MCF 10A (cell line): ENCODE data around the gene CABLES2. TPM values are rescaled to one million over a fixed set of nuclear protein-coding genes. Genes with fewer than 3 reads are reported as not detected.

ENCODE experiments used
- BruUV-seq: library from RNA; stranded (reverse); fragments of 400-500 nt; replicated peaks from 2 replicates; lab custom pipeline; 2021; lab: Mats Ljungman, UMichigan
- CTCF ChIA-PET: fragments of 300-600 bp; sonication (Branson Sonifier 250); formaldehyde crosslinking; extraction: SDS; loops from one replicate; lab custom pipeline; 2021; ENCODE audit warnings: antibody characterized with exemption, inconsistent platforms; lab: Yijun Ruan, JAX
- POLR2A ChIA-PET: fragments of 300-600, 350-650 bp; sonication (Branson Sonifier 250); formaldehyde crosslinking; extraction: SDS; loops from one replicate; lab custom pipeline; 2020; ENCODE audit warnings: antibody characterized with exemption, inconsistent platforms; lab: Yijun Ruan, JAX
- DNase-seq: peaks from one replicate; pipeline ENCODE4 v3.0.0-alpha.2; 2018; ENCODE audit not compliant: unreplicated experiment
- H3K27ac Mint-ChIP-seq: one replicate; pipeline ENCODE4 v1.8.0; 2022; ENCODE audit warnings: mild to moderate bottlenecking, low read depth, mixed read lengths; ENCODE audit not compliant: unreplicated experiment
- H3K27me3 Mint-ChIP-seq: one replicate; pipeline ENCODE4 v1.8.0; 2022; ENCODE audit warnings: mixed read lengths; ENCODE audit not compliant: insufficient read depth, unreplicated experiment
- H3K36me3 Mint-ChIP-seq: one replicate; pipeline ENCODE4 v1.8.0; 2022; ENCODE audit warnings: mild to moderate bottlenecking, moderate library complexity, mixed read lengths; ENCODE audit not compliant: insufficient read depth, unreplicated experiment
- H3K4me1 Mint-ChIP-seq: one replicate; pipeline ENCODE4 v1.8.0; 2022; ENCODE audit warnings: mixed read lengths; ENCODE audit not compliant: insufficient read depth, unreplicated experiment
- H3K4me3 Mint-ChIP-seq: one replicate; pipeline ENCODE4 v1.8.0; 2022; ENCODE audit warnings: mild to moderate bottlenecking, moderate library complexity, mixed read lengths; ENCODE audit not compliant: unreplicated experiment
- H3K9me3 Mint-ChIP-seq: one replicate; pipeline ENCODE4 v1.8.0; 2022; ENCODE audit warnings: mixed read lengths; ENCODE audit not compliant: unreplicated experiment
- intact Hi-C: fragments of 100-400 bp; cut with micrococcal nuclease; formaldehyde crosslinking; loops from 2 replicates; pipeline ENCODE4 v1.14.1; 2022
- total RNA-seq: library from RNA; stranded (reverse); gene quantifications from 2 replicates; pipeline ENCODE4 v1.2.3, GENCODE V29; 2022
- TF ChIP-seq, protein P1 (sequence below): fragments of 200-600 bp; IDR thresholded peaks from one replicate; pipeline ENCODE4 v1.8.0; 2022; ENCODE audit warnings: antibody characterized with exemption, mild to moderate bottlenecking; ENCODE audit not compliant: unreplicated experiment

CABLES2 gene
- total RNA-seq, 1 experiment from 2014 or later = 1.5 TPM

DNA sequence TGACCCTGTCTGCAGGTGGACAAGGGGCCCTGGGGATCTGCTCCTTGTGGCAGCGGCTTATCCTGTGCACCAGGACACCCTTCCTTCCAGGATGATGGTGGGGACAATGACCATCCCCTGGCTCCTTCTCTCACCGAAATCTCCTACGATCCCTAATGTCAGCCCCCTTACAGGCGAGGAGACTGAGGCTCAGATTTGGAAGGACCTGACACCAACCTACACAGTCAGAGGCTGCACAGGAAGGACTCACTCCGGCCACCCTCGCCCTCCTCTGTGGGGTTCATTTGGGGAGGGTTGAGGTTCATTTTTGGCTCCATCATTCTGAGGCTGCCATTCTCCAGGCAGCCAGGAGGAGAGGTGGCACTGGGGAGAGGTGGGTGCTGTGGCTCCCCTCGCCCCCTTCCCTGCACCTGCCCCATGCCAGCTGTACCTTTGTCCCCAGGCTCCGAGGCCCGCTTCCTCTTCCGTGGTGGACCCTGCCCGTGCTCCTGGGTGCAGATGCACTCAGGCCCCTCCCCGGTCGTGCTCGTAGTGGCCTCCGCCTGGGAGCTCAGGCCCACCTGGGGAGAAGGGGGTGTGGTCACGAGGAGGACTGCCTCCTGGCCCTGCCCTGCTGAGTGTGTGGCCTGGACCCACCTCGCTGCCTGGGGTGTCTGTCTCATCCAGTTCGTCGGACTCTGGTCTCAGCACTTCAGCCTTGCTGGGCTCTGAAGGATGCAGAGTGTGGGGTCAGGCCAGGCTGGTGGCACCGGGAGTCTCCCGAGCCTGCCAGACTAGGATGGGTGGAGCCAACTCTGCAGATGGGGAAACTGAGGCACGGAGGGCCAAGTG is 5.3 kb upstream of the CABLES2 start:
- intact Hi-C loops = no loop called here
- Mint-ChIP-seq H3K4me3 (no peak overlapping the region), H3K4me1 (peaks cover 6% of the 10 kb centered on the region), H3K9me3 (no peaks in the 10 kb centered on the region), H3K27ac (no peak overlapping the region), H3K36me3 (no peaks in the 10 kb centered on the region), H3K27me3 (no peaks in the 10 kb centered on the region)
- DNase-seq = no peak
- TF ChIP-seq, protein P1, sequence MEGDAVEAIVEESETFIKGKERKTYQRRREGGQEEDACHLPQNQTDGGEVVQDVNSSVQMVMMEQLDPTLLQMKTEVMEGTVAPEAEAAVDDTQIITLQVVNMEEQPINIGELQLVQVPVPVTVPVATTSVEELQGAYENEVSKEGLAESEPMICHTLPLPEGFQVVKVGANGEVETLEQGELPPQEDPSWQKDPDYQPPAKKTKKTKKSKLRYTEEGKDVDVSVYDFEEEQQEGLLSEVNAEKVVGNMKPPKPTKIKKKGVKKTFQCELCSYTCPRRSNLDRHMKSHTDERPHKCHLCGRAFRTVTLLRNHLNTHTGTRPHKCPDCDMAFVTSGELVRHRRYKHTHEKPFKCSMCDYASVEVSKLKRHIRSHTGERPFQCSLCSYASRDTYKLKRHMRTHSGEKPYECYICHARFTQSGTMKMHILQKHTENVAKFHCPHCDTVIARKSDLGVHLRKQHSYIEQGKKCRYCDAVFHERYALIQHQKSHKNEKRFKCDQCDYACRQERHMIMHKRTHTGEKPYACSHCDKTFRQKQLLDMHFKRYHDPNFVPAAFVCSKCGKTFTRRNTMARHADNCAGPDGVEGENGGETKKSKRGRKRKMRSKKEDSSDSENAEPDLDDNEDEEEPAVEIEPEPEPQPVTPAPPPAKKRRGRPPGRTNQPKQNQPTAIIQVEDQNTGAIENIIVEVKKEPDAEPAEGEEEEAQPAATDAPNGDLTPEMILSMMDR = no peak
- POLR2A ChIA-PET = no interaction called here
- BruUV-seq = no TSS peak
- CTCF ChIA-PET = interaction anchor here (0.7 to 1.6 kb wide), 4 partner anchors 87 to 635 kb away, joined by 3 to 4 read pairs (median 3); no protein-coding TSS in a partner anchor

DNA sequence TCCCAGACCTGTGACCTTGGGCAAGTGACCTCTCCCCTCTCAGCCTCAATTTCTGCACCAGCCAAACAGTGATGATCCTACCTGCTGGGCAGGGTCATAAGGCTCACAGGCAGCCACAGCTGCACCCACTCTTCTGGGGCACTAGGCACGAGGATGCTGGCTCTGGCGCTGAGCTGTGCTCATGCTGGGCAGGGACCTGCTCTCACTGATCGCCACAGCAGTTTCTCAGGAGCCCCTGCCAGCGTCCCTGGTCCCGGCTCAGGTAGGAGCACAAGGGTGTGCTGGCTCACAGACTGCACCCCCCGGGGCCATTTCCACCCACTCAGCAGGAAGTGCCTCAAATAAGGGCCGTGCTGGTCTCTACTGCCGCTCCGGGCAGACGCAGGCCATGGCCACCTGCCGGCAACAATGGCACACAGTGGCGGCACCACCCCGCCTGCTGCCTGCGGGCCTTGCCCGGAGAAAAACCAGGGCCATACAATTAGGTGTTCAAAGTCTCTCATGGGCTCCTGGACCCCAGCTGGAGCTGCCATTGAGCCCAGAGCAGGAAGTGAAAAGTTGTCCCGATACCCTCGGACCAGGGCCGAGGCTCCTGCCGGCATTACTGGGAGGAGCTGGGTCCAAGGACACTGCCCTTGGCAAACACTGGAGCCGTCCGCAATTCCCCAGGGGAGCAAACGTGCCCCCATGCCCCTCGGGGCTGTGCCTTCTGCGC is 4.6 kb upstream of the CABLES2 start:
- TF ChIP-seq, protein P1 = no peak
- H3K27ac Mint-ChIP-seq = no peak overlapping the region
- ChIA-PET CTCF (interaction anchor here (0.6 to 2.6 kb wide), 11 partner anchors 7 to 636 kb away, joined by 3 to 13 read pairs (median 4); no protein-coding TSS in a partner anchor), POLR2A (interaction anchor here (0.9 kb wide), 1 partner anchor 383 kb away, joined by 3 read pairs; no protein-coding TSS in a partner anchor)
- intact Hi-C loops = no loop called here
- no peaks in the 10 kb centered on the region for H3K27me3 Mint-ChIP-seq
- no peaks in the 10 kb centered on the region for H3K36me3 Mint-ChIP-seq
- no peak for DNase-seq
- BruUV-seq = no TSS peak
- H3K4me3 Mint-ChIP-seq = no peak overlapping the region
- H3K4me1 Mint-ChIP-seq = peaks cover 6% of the 10 kb centered on the region
- no peaks in the 10 kb centered on the region for H3K9me3 Mint-ChIP-seq

DNA sequence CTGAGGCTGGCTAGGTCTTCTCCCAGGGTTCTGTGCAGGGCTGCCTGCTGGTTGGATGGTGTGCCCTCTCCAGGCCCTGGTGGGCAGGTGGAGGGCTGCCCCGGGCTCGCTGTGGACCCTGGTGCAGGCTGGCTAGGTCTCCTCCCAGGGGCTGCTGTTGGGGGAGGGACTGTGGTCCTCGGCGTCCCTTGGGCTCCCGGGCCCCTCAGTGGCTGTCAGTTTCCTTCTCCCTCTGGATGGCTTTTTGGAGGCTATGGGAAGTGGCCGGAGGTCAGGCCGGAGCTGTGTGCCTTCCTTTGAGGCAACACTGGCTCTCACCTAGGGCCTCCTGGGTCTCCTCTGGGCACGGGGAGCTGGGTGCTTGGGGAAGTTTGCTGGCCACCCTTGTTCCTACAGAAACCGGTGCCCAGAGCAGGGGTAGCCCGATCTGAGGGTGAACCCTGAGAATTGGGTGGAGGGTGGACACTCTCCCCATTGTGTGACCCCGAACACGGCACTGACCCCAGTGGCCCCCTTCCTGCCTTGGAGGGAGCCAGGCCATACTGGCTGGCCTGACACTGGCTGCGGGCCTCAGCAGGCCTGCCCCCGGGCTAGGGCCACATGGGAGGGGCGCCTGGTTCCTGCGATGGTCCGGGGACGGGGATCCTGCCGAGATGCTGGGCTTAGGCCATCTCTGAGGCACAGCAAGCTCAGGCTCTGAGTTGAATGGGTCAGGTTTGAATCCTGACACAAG is 3.8 kb upstream of the CABLES2 start:
- no peak for DNase-seq
- CTCF ChIA-PET = interaction anchor here (0.6 to 2.6 kb wide), 15 partner anchors 8 to 780 kb away, joined by 3 to 17 read pairs (median 4); partner anchors contain the start of gene RBBP8NL
- peaks cover 9% of the 10 kb centered on the region for H3K4me1 Mint-ChIP-seq
- no peaks in the 10 kb centered on the region for H3K36me3 Mint-ChIP-seq
- no peak overlapping the region for H3K27ac Mint-ChIP-seq
- no peaks in the 10 kb centered on the region for H3K27me3 Mint-ChIP-seq
- no peaks in the 10 kb centered on the region for H3K9me3 Mint-ChIP-seq
- no TSS peak for BruUV-seq
- intact Hi-C loops = no loop called here
- TF ChIP-seq, protein P1 = no peak
- POLR2A ChIA-PET = interaction anchor here (0.7 to 1.1 kb wide), 3 partner anchors 383 to 385 kb away, joined by 3 to 5 read pairs (median 3); partner anchors contain the start of gene MRGBP
- no peak overlapping the region for H3K4me3 Mint-ChIP-seq
